ENCODE results near the gene STK32B.

GRCh38 chr4:5186271-5187064 is 135.2 kb downstream of the STK32B start:
- TF ChIP-seq REST (IDR thresholded peaks at IDR 0.05; ENCODE audit: insufficient read depth in 1 of 2, low read depth in 2 of 2, low read length in 1 of 2): no peak
- no peak for TF ChIP-seq CTCF (IDR thresholded peaks at IDR 0.05)

Measured in Panc1 (cell line).